PC-3 (cell line): ENCODE data around the gene ADAM12.

ENCODE experiments used
- CTCF ChIP-seq: fragments of 300-600 bp; sonication (generic); conservative IDR thresholded peaks from 2 replicates; pipeline ENCODE4 v1.5.1; 2017; ENCODE audit warnings: antibody characterized with exemption, low read depth, mild to moderate bottlenecking, low read length
- EZH2 ChIP-seq: fragments of 300-600 bp; sonication (generic); IDR thresholded peaks from one replicate; pipeline ENCODE4 v1.6.1; 2017; ENCODE audit warnings: antibody characterized with exemption, mild to moderate bottlenecking, low read length; ENCODE audit not compliant: unreplicated experiment

DNA sequence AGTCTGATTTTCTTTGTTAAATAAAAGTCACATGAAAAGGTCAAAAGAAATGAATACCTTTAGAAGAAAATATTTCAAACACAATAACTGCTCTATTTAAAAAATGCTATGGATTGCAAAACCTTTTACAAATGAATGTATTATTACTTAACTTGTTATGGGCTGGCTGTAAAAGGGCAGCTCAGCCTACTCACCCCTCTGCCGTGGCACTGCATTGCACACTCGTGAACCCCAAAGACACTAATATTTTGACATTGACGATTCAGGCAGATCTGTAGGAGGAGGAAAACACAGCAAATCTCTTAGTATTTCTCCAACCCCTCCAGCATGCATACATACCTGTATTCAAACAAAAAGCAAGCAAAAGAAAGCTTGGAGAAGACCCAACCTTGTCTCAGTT, 342.4 kb downstream of the ADAM12 start:
- TF ChIP-seq CTCF = no peak
- no peak for TF ChIP-seq EZH2
